KMS-11 (cell line): Measurements from ENCODE around the gene CECR2.

Experiments
- H2AFZ ChIP-seq: fragments of 200-600 bp; sonication (generic); 2 replicates; pipeline ENCODE4 v1.6.1; 2016; ENCODE audit warnings: antibody characterized with exemption, mixed run types, low read depth
- H3K27ac ChIP-seq: fragments of 200-600 bp; sonication (generic); 2 replicates; pipeline ENCODE4 v1.6.1; 2016; ENCODE audit warnings: mild to moderate bottlenecking, mixed run types
- H3K27me3 ChIP-seq: fragments of 200-600 bp; sonication (generic); 2 replicates; pipeline ENCODE4 v1.6.1; 2017; ENCODE audit warnings: mild to moderate bottlenecking, low read depth, mixed run types, moderate library complexity; ENCODE audit not compliant: insufficient read depth
- H3K36me3 ChIP-seq: fragments of 200-600 bp; sonication (generic); 2 replicates; pipeline ENCODE4 v1.6.1; 2017; ENCODE audit warnings: mild to moderate bottlenecking, mixed run types; ENCODE audit not compliant: insufficient read depth
- H3K4me1 ChIP-seq: fragments of 200-600 bp; sonication (generic); 2 replicates; pipeline ENCODE4 v1.6.1; 2016; ENCODE audit warnings: mild to moderate bottlenecking, low read depth, mixed run types; ENCODE audit not compliant: poor library complexity, severe bottlenecking
- H3K4me2 ChIP-seq: fragments of 200-600 bp; sonication (generic); 2 replicates; pipeline ENCODE4 v1.7.0; 2016; ENCODE audit warnings: mild to moderate bottlenecking, mixed run types
- H3K4me3 ChIP-seq: fragments of 200-600 bp; sonication (generic); IDR thresholded peaks from 2 replicates; pipeline ENCODE4 v1.6.1; 2017; ENCODE audit warnings: low read depth, low read length, mixed read lengths; ENCODE audit not compliant: insufficient read depth
- H3K79me2 ChIP-seq: fragments of 200-600 bp; sonication (generic); 2 replicates; pipeline ENCODE4 v1.6.1; 2016; ENCODE audit warnings: low read depth, mixed run types; ENCODE audit not compliant: insufficient read depth
- H3K9ac ChIP-seq: fragments of 200-600 bp; sonication (generic); 2 replicates; pipeline ENCODE4 v1.6.1; 2016; ENCODE audit warnings: mild to moderate bottlenecking, mixed run types
- H4K20me1 ChIP-seq: fragments of 200-600 bp; sonication (generic); 2 replicates; pipeline ENCODE4 v1.6.1; 2016; ENCODE audit warnings: mild to moderate bottlenecking, mixed run types; ENCODE audit not compliant: insufficient read depth
- CTCF ChIP-seq: fragments of 200-600 bp; sonication (generic); conservative IDR thresholded peaks from 2 replicates; pipeline ENCODE4 v1.6.1; 2017; ENCODE audit warnings: low read depth, mild to moderate bottlenecking, antibody characterized with exemption, low read length, moderate library complexity, mixed read lengths

The CECR2 gene

GRCh38 chr22:17410576-17410975 is 41.3 kb downstream of the CECR2 start:
- no peak for TF ChIP-seq CTCF
- Histone ChIP-seq H4K20me1 (no peaks in the 10 kb centered on the region), H3K4me2 (no peak overlapping the region), H2AFZ (no peak overlapping the region), H3K36me3 (no peaks in the 10 kb centered on the region), H3K79me2 (no peaks in the 10 kb centered on the region), H3K27ac (no peak overlapping the region), H3K4me3 (no peak overlapping the region), H3K4me1 (peaks cover 27% of the 10 kb centered on the region), H3K9ac (no peak overlapping the region), H3K27me3 (no peaks in the 10 kb centered on the region)

- no peaks in the 10 kb centered on the region for H4K20me1 ChIP-seq
- no peak overlapping the region for H3K4me3 ChIP-seq
- no peak overlapping the region for H3K4me2 ChIP-seq
Measured at GRCh38 chr22:17411213-17411612, 42.0 kb downstream of the CECR2 start.

GRCh38 chr22:17412232-17412631 is 43.0 kb downstream of the CECR2 start:
- no peak overlapping the region for H3K4me3 ChIP-seq
- H3K4me1 ChIP-seq, result peaks cover 12% of the 10 kb centered on the region
- no peak overlapping the region for H3K9ac ChIP-seq
- H3K27ac ChIP-seq, result no peak overlapping the region
- TF ChIP-seq CTCF, result no peak
- no peaks in the 10 kb centered on the region for H3K27me3 ChIP-seq
- H3K36me3 ChIP-seq, result no peaks in the 10 kb centered on the region
- no peaks in the 10 kb centered on the region for H4K20me1 ChIP-seq
- H3K4me2 ChIP-seq, result no peak overlapping the region
- H3K79me2 ChIP-seq, result no peaks in the 10 kb centered on the region
- no peak overlapping the region for H2AFZ ChIP-seq

More at GRCh38 chr22:17411213-17411612, 42.0 kb downstream of the CECR2 start:
- Histone ChIP-seq H3K9ac (no peak overlapping the region), H3K27ac (no peak overlapping the region), H3K36me3 (no peaks in the 10 kb centered on the region), H3K79me2 (no peaks in the 10 kb centered on the region), H2AFZ (no peak overlapping the region), H3K27me3 (no peaks in the 10 kb centered on the region), H3K4me1 (peaks cover 21% of the 10 kb centered on the region)
- no peak for TF ChIP-seq CTCF

- no peaks in the 10 kb centered on the region for H3K79me2 ChIP-seq
- H3K27ac ChIP-seq, result no peak overlapping the region
- H3K4me2 ChIP-seq, result no peak overlapping the region
- H3K36me3 ChIP-seq, result no peaks in the 10 kb centered on the region
- H3K4me1 ChIP-seq, result no peaks in the 10 kb centered on the region
- H3K9ac ChIP-seq, result no peak overlapping the region
- no peak overlapping the region for H2AFZ ChIP-seq
- H4K20me1 ChIP-seq, result no peaks in the 10 kb centered on the region
- H3K27me3 ChIP-seq, result no peaks in the 10 kb centered on the region
- H3K4me3 ChIP-seq, result no peak overlapping the region
- TF ChIP-seq CTCF, result no peak
Measured at GRCh38 chr22:17418890-17419324, 49.6 kb downstream of the CECR2 start.
